Effector CD4-positive, alpha-beta T cell (primary cell): ENCODE results near the gene SLC2A9.
"Not testable (repeated sequence)": the region's sequence is repeated elsewhere in the genome, so short reads cannot be mapped to it uniquely, and the experiment has no call there.

Experiments used
- DNase-seq: peaks from one replicate; pipeline ENCODE4 v3.0.0-alpha.2; 2020

The SLC2A9 gene

GRCh38 chr4:9923195-9923812 is 98.0 kb downstream of the SLC2A9 start:
- no peak for DNase-seq

DNA sequence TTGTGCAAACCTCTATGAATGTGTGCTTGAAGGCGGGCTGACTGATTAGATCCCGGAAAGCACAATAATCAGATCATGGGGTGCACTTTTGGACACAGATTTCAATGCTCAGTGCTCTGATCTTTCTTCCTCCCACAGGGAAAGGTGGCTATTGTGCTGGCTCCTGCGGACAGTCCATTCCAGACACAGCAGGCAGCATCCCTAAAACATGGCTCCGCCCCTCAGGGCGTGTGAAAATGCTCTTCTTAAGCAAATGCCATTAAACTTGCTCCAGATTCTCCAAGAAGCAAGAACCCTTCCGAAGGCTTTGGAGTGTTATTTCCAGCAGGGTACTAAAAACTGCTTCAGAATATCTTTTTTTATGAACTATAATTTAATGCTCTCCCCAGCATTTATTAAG is 100.0 kb downstream of the SLC2A9 start:
- DNase-seq = no peak

DNA sequence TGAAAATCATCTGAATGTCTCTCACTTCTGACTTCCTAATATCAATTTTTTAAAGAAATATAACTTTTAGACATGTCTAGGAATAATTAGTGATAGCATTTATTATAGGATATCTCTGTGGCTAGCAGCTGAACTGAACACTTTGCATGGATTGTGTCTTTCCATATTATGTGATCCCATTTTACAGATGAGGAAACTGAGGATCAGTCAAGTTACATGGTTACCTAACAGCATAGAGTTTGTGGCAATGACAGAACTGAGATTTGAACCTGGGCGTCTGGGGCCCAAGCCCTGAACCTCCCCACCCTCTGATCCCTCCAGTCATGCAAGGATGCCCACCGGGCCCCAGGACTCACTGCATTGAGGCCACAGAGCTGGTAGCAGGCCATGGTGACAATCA is 101.3 kb downstream of the SLC2A9 start:
- DNase-seq = no peak

- DNase-seq = no peak
These were observed 102.2 kb downstream of the SLC2A9 start for GRCh38 chr4:9919047-9919446.

DNA sequence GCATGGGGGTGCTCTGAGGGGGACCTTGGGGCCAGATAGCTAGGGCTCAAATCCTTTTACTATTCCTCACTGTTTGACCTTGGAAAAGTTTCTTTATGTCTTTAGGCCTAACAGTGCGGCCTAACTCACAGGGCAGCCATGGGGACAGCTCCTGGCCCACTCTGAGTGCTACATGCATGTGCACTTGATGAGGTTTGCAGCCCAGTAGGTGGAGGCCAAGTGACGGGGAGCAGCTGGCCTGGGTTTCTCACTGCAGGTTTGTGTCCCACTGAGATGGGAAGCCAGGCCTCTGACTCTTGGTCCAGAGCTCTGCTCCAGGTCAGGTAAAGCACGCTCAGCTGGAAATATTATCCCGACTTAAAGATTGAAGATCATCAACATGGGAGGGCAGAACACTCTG is 102.8 kb downstream of the SLC2A9 start:
- DNase-seq = no peak

DNA sequence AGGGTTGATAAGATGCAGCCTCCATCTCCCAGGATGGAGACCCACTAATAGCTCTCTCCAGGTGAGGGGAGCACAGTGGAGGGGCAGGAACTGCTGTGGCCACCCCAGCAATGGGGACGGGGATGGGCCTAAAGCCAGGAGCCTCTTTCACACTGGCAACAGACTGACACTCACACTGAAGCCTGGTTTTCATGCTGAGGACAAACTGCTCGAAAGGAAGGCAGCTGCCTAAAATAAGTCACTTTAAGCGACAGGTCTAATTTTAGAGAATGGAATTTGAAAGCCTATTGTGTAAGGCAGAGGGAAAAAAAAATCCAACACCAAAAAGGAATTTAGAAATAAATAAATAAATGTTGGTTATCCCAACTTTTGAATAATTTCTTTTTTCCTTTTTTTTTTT is 104.4 kb downstream of the SLC2A9 start:
- no peak for DNase-seq

- no peak for DNase-seq
These were observed 105.0 kb downstream of the SLC2A9 start for GRCh38 chr4:9916346-9916745.

GRCh38 chr4:9913846-9914245 is 107.5 kb downstream of the SLC2A9 start:
- no peak for DNase-seq

DNA sequence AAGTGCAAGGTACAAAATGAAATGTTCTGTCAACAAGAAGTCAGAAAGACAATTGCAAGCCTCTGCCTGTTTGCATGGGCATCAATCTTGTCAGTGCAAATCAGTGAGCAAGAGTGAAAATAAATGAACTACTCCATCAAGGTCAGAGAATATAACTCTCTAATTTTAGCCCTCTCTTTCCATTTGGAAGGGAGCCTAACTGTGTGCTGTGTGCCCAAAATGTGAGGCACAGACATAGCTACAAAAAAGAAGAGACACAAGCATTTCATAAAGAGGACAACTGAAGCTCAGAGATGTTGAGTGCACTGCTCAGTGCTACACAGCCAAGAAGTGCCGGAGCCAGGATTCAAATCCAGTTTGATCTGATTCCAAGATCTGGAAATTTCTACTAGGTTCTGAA is 114.3 kb downstream of the SLC2A9 start:
- DNase-seq = no peak

- DNase-seq = no peak
These were observed 116.2 kb downstream of the SLC2A9 start for GRCh38 chr4:9904976-9905587.

GRCh38 chr4:9903317-9903716 is 118.0 kb downstream of the SLC2A9 start:
- no peak for DNase-seq

DNA sequence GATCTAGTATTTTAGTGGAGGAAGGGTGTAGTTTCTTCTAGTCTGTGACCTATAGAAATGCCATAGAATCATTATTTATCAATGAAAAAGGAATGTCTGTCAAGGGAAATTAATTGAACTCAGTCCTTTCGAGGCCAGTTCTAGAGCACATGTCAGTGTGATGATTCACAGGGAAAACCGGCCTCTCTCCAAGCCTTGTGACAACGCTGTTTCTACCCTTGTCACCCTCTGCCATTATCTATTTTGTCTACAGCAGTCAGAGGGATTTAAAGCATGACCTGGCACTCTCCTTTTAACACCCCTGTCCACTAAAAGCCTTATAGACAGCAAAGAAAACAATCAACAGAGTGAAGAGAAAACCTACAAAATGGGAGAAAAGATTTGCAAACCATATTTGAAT is 120.0 kb downstream of the SLC2A9 start:
- no peak for DNase-seq

GRCh38 chr4:9900633-9901032 is 120.7 kb downstream of the SLC2A9 start:
- not testable (repeated sequence) for DNase-seq

GRCh38 chr4:9899306-9900055 is 121.8 kb downstream of the SLC2A9 start:
- DNase-seq = no peak

GRCh38 chr4:9898596-9899305 is 122.5 kb downstream of the SLC2A9 start:
- DNase-seq = no peak

GRCh38 chr4:9895333-9895705 is 126.0 kb downstream of the SLC2A9 start:
- DNase-seq = no peak

- no peak for DNase-seq
These were observed 126.5 kb downstream of the SLC2A9 start for GRCh38 chr4:9894644-9895332.

DNA sequence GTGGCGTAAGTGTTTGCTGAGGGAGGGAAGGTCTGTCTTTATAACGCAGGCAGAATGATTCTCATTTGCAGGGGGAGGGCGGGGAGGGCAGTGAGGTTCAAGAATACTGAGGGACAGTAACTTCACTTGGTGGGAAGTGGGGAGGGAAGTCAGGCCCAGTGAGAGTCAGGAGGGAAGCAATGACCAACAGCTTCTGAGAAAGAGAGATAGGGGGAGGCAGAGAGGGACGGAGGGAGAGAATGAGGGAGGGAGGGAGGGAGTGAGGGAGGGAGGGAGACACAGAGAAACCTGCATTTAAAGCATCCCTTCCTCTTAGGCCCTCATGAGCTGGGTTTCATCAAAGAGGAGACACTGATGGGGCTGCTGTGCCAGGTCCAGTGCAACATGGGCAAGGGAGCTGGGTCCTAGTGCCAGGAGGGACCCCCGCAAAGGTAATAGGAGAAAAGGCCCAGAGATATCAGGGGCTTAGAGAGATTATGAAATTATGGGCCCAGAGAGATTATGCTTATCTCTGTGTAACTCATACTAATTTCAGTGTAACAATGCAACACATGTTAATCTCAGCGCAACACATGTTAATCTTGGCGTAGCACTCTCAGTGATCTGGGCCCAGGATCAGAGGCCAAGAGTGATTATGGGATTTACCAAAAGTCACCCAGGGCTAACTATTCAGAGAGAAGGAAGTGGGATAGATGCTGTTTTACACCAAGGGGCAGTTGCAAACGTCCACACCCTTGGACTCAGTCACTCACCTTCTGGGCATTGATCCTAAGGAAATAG is 127.8 kb downstream of the SLC2A9 start:
- DNase-seq = no peak

GRCh38 chr4:9891740-9892139 is 129.6 kb downstream of the SLC2A9 start:
- no peak for DNase-seq

GRCh38 chr4:9891056-9891455 is 130.2 kb downstream of the SLC2A9 start:
- no peak for DNase-seq

DNA sequence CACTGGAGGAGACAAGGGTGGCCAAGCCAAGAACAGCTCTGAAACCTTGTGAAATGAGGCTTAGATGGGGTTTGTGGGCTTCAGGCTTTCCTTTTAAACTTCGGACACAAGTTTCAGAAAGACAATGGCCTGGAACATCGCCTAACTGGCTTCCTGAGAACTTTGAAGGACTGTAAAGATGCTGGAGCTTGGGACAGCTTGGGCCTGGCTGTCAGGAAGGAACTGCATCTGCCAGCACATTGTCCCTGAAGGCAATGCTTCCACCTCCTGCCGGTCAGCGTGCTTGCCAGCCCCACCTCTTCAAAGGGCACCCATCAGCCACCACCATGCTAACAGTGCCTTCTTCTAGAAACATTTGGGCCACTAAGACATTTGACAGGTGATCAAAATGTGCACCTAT is 132.0 kb downstream of the SLC2A9 start:
- no peak for DNase-seq

DNA sequence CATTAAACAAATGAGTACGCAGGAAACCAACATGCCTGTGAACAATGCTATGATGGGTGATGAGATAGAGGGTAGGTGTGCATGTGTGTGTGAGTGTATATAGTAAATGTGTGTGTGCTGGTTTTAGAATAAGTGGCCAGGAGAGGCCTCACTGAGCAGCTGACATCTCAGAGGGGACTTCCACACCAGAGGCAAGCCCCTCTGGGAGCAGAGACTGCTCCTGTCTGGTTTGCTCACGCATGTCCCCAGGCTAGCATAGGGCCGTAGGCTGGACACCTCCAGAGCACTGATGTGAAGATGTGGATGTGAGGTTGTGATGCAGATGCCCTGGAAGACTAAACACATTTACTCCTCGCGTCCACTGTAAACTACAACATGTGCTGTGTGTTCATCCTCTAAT is 135.3 kb downstream of the SLC2A9 start:
- DNase-seq = no peak
